H9 (cell line): Measurements from ENCODE around the gene FASTKD3. TPM values are rescaled to one million over a fixed set of nuclear protein-coding genes. Genes with fewer than 3 reads are reported as not detected.

Experiments
- DNase-seq: peaks from one replicate; pipeline ENCODE4 v3.0.0-alpha.2; 2017
- H2AFZ ChIP-seq: one replicate; pipeline ENCODE4 v1.6.1; 2013; ENCODE audit warnings: mild to moderate bottlenecking, low read length, control low read depth, moderate library complexity
- H2AK5ac ChIP-seq: 2 replicates; pipeline ENCODE4 v1.6.1; 2013; ENCODE audit warnings: low read length, control low read depth, mixed read lengths; ENCODE audit not compliant: insufficient read length
- H2BK120ac ChIP-seq: one replicate; pipeline ENCODE4 v1.6.1; 2013; ENCODE audit warnings: low read depth, mild to moderate bottlenecking, low read length, control low read depth, inconsistent platforms; ENCODE audit not compliant: poor library complexity, severe bottlenecking
- H2BK12ac ChIP-seq: 2 replicates; pipeline ENCODE4 v1.6.1; 2013; ENCODE audit warnings: low read length, control low read depth, mixed read lengths, low read depth; ENCODE audit not compliant: insufficient read length
- H2BK15ac ChIP-seq: 2 replicates; pipeline ENCODE4 v1.6.1; 2013; ENCODE audit warnings: low read depth, low read length, control low read depth
- H2BK20ac ChIP-seq: one replicate; pipeline ENCODE4 v1.6.1; 2013; ENCODE audit warnings: low read depth, mild to moderate bottlenecking, low read length, control low read depth, inconsistent platforms; ENCODE audit not compliant: poor library complexity, severe bottlenecking
- H2BK5ac ChIP-seq: 2 replicates; pipeline ENCODE4 v1.6.1; 2013; ENCODE audit warnings: low read length, control low read depth, mixed read lengths; ENCODE audit not compliant: insufficient read length
- H3K14ac ChIP-seq: 2 replicates; pipeline ENCODE4 v1.6.1; 2013; ENCODE audit warnings: low read length, control low read depth; ENCODE audit not compliant: insufficient read depth
- H3K18ac ChIP-seq: 2 replicates; pipeline ENCODE4 v1.6.1; 2013; ENCODE audit warnings: low read depth, mild to moderate bottlenecking, mixed read lengths, low read length, control low read depth; ENCODE audit not compliant: insufficient read length
- H3K23ac ChIP-seq: 2 replicates; pipeline ENCODE4 v1.6.1; 2013; ENCODE audit warnings: low read length, control low read depth, mixed read lengths, low read depth; ENCODE audit not compliant: insufficient read length
- H3K23me2 ChIP-seq: 2 replicates; pipeline ENCODE4 v1.6.1; 2013; ENCODE audit warnings: low read depth, mild to moderate bottlenecking, mixed read lengths, low read length, control low read depth; ENCODE audit not compliant: insufficient read length, poor library complexity, severe bottlenecking
- H3K27ac ChIP-seq: 2 replicates; pipeline ENCODE4 v1.5.1; 2013; ENCODE audit warnings: low read length, control low read depth, mixed read lengths, low read depth; ENCODE audit not compliant: insufficient read length
- H3K27me3 ChIP-seq: 2 replicates; pipeline ENCODE4 v1.6.1; 2013; ENCODE audit warnings: low read length, control low read depth, inconsistent platforms; ENCODE audit not compliant: insufficient read depth
- H3K4ac ChIP-seq: 2 replicates; pipeline ENCODE4 v1.6.1; 2013; ENCODE audit warnings: low read depth, mild to moderate bottlenecking, control low read depth, inconsistent platforms, low read length, moderate library complexity
- H3K4me1 ChIP-seq: 2 replicates; pipeline ENCODE4 v1.6.1; 2013; ENCODE audit warnings: low read length, control low read depth, inconsistent platforms; ENCODE audit not compliant: insufficient read depth
- H3K4me2 ChIP-seq: 2 replicates; pipeline ENCODE4 v1.6.1; 2013; ENCODE audit warnings: low read length, control low read depth, mixed read lengths; ENCODE audit not compliant: insufficient read length, insufficient read depth
- H3K56ac ChIP-seq: 2 replicates; pipeline ENCODE4 v1.6.1; 2013; ENCODE audit warnings: low read depth, mild to moderate bottlenecking, mixed read lengths, low read length, control low read depth; ENCODE audit not compliant: insufficient read length
- H3K79me1 ChIP-seq: 2 replicates; pipeline ENCODE4 v1.6.1; 2013; ENCODE audit warnings: low read depth, mild to moderate bottlenecking, moderate library complexity, low read length, control low read depth, inconsistent platforms; ENCODE audit not compliant: insufficient read depth, poor library complexity, severe bottlenecking
- H3K79me2 ChIP-seq: 2 replicates; pipeline ENCODE4 v1.6.1; 2013; ENCODE audit warnings: low read length, control low read depth, inconsistent platforms; ENCODE audit not compliant: insufficient read depth
- H3K9ac ChIP-seq: 2 replicates; pipeline ENCODE4 v1.6.1; 2013; ENCODE audit warnings: low read length, control low read depth, mixed read lengths; ENCODE audit not compliant: insufficient read length; ENCODE audit errors: extremely low read depth
- H3K9me3 ChIP-seq: one replicate; pipeline ENCODE4 v1.6.1; 2013; ENCODE audit warnings: low read depth, low read length, inconsistent platforms; ENCODE audit not compliant: control insufficient read depth
- H3T11ph ChIP-seq: one replicate; pipeline ENCODE4 v1.6.1; 2013; ENCODE audit warnings: mild to moderate bottlenecking, low read length, control low read depth, inconsistent platforms
- H4K20me1 ChIP-seq: one replicate; pipeline ENCODE4 v1.6.1; 2013; ENCODE audit not compliant: control insufficient read depth, insufficient read length, insufficient read depth
- H4K5ac ChIP-seq: 2 replicates; pipeline ENCODE4 v1.6.1; 2013; ENCODE audit warnings: low read depth, mild to moderate bottlenecking, mixed read lengths, low read length, control low read depth; ENCODE audit not compliant: insufficient read length
- H4K8ac ChIP-seq: replicated peaks from 2 replicates; pipeline ENCODE4 v1.6.1; 2013; ENCODE audit warnings: low read length, control low read depth, mixed read lengths, low read depth; ENCODE audit not compliant: insufficient read length
- H4K91ac ChIP-seq: 2 replicates; pipeline ENCODE4 v1.6.1; 2013; ENCODE audit warnings: low read depth, mild to moderate bottlenecking, moderate library complexity, mixed read lengths, low read length, control low read depth; ENCODE audit not compliant: insufficient read length
- H3K27ac Mint-ChIP-seq, 3 experiments: 2 replicates in 2 of 3; 3 replicates in 1 of 3; pipeline ENCODE4 v1.8.0; 2020 to 2021; ENCODE audit warnings: mixed read lengths in 3 of 3, mild to moderate bottlenecking in 1 of 3, moderate library complexity in 1 of 3
- H3K27me3 Mint-ChIP-seq: 2 replicates; pipeline ENCODE4 v1.8.0; 2021; ENCODE audit warnings: low read depth, mild to moderate bottlenecking, moderate library complexity, mixed read lengths
- H3K36me3 Mint-ChIP-seq, 3 experiments: 2 replicates in 2 of 3; 3 replicates in 1 of 3; pipeline ENCODE4 v1.8.0; 2020 to 2021; ENCODE audit warnings: low read depth in 3 of 3, mixed read lengths in 3 of 3; ENCODE audit not compliant: insufficient read depth in 1 of 3
- H3K4me1 Mint-ChIP-seq, 2 experiments: 2 replicates each; pipeline ENCODE4 v1.8.0; 2020; ENCODE audit warnings: mixed read lengths in 2 of 2
- H3K4me3 Mint-ChIP-seq, 2 experiments: 2 replicates in 1 of 2; 3 replicates in 1 of 2; pipeline ENCODE4 v1.8.0; 2020 to 2021; ENCODE audit warnings: mild to moderate bottlenecking in 2 of 2, mixed read lengths in 2 of 2, moderate library complexity in 1 of 2
- H3K9me3 Mint-ChIP-seq, 2 experiments: 2 replicates in 1 of 2; 3 replicates in 1 of 2; pipeline ENCODE4 v1.8.0; 2020; ENCODE audit warnings: mild to moderate bottlenecking in 2 of 2, mixed read lengths in 2 of 2, moderate library complexity in 1 of 2
- CTCF ChIP-seq: fragments of 200-600 bp; sonication (generic); conservative IDR thresholded peaks from 3 replicates; pipeline ENCODE4 v1.8.0; 2021; ENCODE audit warnings: antibody characterized with exemption, mild to moderate bottlenecking
- WGBS: extraction: QIAGEN DNeasy Blood & Tissue Kit; methylation state at CpG from one replicate; pipeline ENCODE4 v1.1.7; 2013; ENCODE audit warnings: missing lambda C conversion rate, low lambda C conversion rate, mixed read lengths; ENCODE audit not compliant: insufficient read length; ENCODE audit errors: extremely low coverage; 5-methylcytosine and 5-hydroxymethylcytosine counted together
- total RNA-seq: library from RNA; stranded (reverse); gene quantifications from 2 replicates; pipeline ENCODE4 v1.2.1, GENCODE V29; 2021

The FASTKD3 gene
- total RNA-seq, 1 experiment from 2014 or later, result 15.0 TPM

GRCh38 chr5:7867260-7867659 lies 1.6 kb downstream of the FASTKD3 start:
- Histone ChIP-seq H3K79me1 (no peaks in the 10 kb centered on the region), H3K9ac (no peak overlapping the region), H3T11ph (no peak overlapping the region), H3K23me2 (peaks cover 4% of the 10 kb centered on the region), H3K4me2 (no peak overlapping the region), H2AFZ (no peak overlapping the region), H4K20me1 (no peaks in the 10 kb centered on the region), H3K27me3 (no peaks in the 10 kb centered on the region), H3K23ac (no peak overlapping the region), H4K8ac (no peak overlapping the region), H3K27ac (no peak overlapping the region), H4K91ac (no peak overlapping the region), H2BK120ac (no peak overlapping the region), H3K9me3 (no peaks in the 10 kb centered on the region), H2BK15ac (no peak overlapping the region), H3K18ac (no peak overlapping the region), H3K14ac (no peak overlapping the region), H4K5ac (no peak overlapping the region), H2BK12ac (no peak overlapping the region), H3K4me1 (no peaks in the 10 kb centered on the region), H3K56ac (no peak overlapping the region), H2BK5ac (no peak overlapping the region), H3K79me2 (peaks cover 15% of the 10 kb centered on the region), H3K4ac (no peak overlapping the region), H2BK20ac (no peak overlapping the region), H2AK5ac (no peak overlapping the region)
- no peak for DNase-seq
- H3K4me1 Mint-ChIP-seq, result peaks cover 18 to 19% of the 10 kb centered on the region in 2 experiments
- WGBS, result no CpG with 5 or more reads among the region's 3 CpGs
- no peak overlapping the region for H3K27ac Mint-ChIP-seq
- no peak for TF ChIP-seq CTCF
- H3K27me3 Mint-ChIP-seq, result no peaks in the 10 kb centered on the region
- peaks cover 0 to 45% (median 30%) of the 10 kb centered on the region in 3 experiments; a peak in 5 of 7 replicates for H3K36me3 Mint-ChIP-seq
- H3K9me3 Mint-ChIP-seq, result no peaks in the 10 kb centered on the region
- H3K4me3 Mint-ChIP-seq, result peak overlapping the region; percentile 37 to 90; a peak in 3 of 5 replicates
